GM12878 (cell line): ENCODE data around the gene STARD10. TPM values are rescaled to one million over a fixed set of nuclear protein-coding genes. Genes with fewer than 3 reads are reported as not detected.
A peak's percentile ranks its signal among the peaks of the same experiment; 100 is the strongest.

Source experiments
- ATAC-seq: fragments of 200-7000 bp; cut with Tn5 transposase; 3 replicates; pipeline ENCODE4 v1.9.1; 2020; ENCODE audit warnings: mild to moderate bottlenecking, moderate library complexity
- BruUV-seq: library from RNA; stranded (reverse); fragments of 400-500 nt; replicated peaks from 2 replicates; lab custom pipeline; 2021; lab: Mats Ljungman, UMichigan
- CTCF ChIA-PET: fragments of 300-600 bp; sonication (Branson Sonifier 250); formaldehyde crosslinking; extraction: SDS; loops from one replicate; lab custom pipeline; 2021; ENCODE audit warnings: inconsistent platforms; lab: Yijun Ruan, JAX
- POLR2A ChIA-PET: fragments of 350-600 bp; formaldehyde crosslinking; extraction: SDS; loops from one replicate; lab custom pipeline; 2021; ENCODE audit warnings: inconsistent platforms; lab: Charles Lee
- RAD21 ChIA-PET: fragments of 300-600 bp; sonication (Branson Sonifier 250); formaldehyde crosslinking; loops from one replicate; lab custom pipeline; 2023; ENCODE audit warnings: antibody characterized with exemption; ENCODE audit not compliant: unreplicated experiment; lab: Charles Lee
- SMC1A ChIA-PET: fragments of 300-600 bp; sonication (Branson Sonifier 250); formaldehyde crosslinking; loops from one replicate; lab custom pipeline; 2023; ENCODE audit not compliant: unreplicated experiment, uncharacterized antibody; lab: Charles Lee
- DNase-seq: peaks from one replicate; pipeline ENCODE4 v3.0.0-alpha.2; 2011; ENCODE audit warnings: low read depth, low spot score
- FAIRE-seq: peaks from 3 replicates; lab custom pipeline; 2011; peaks lifted over from hg19 to GRCh38; lab: Jason Lieb, UNC
- H2AFZ ChIP-seq: 2 replicates; pipeline ENCODE4 v1.6.0; 2011; ENCODE audit warnings: low read depth, low read length, control low read depth; ENCODE audit not compliant: control insufficient read depth
- H3K27ac ChIP-seq: 2 replicates; pipeline ENCODE4 v1.5.1; 2011; ENCODE audit warnings: control low read depth; ENCODE audit not compliant: control insufficient read depth, insufficient read depth
- H3K27me3 ChIP-seq, 2 experiments: replicated peaks in 1 of 2; 2 replicates each; pipeline versions ENCODE4 v1.6.0 to v1.6.1; 2011; ENCODE audit warnings: low read length in 1 of 2; ENCODE audit not compliant: control insufficient read depth in 2 of 2, insufficient read depth in 2 of 2
- H3K36me3 ChIP-seq, 2 experiments: 2 replicates each; pipeline ENCODE4 v1.5.1; 2011; ENCODE audit warnings: low read length in 1 of 2; ENCODE audit not compliant: control insufficient read depth in 2 of 2, insufficient read depth in 2 of 2
- H3K4me1 ChIP-seq: 2 replicates; pipeline ENCODE4 v1.6.1; 2011; ENCODE audit warnings: mild to moderate bottlenecking, low read length, moderate library complexity, mixed read lengths; ENCODE audit not compliant: control insufficient read depth, insufficient read depth
- H3K4me2 ChIP-seq: 2 replicates; pipeline ENCODE4 v1.6.0; 2011; ENCODE audit warnings: control low read depth; ENCODE audit not compliant: control insufficient read depth, insufficient read depth
- H3K4me3 ChIP-seq: fragments of 200-600 bp; sonication (generic); 2 replicates; pipeline ENCODE4 v1.5.1; 2016
- H3K79me2 ChIP-seq: 2 replicates; pipeline ENCODE4 v1.6.0; 2011; ENCODE audit warnings: low read length; ENCODE audit not compliant: control insufficient read depth, insufficient read depth
- H3K9ac ChIP-seq: 2 replicates; pipeline ENCODE4 v1.8.0; 2011; ENCODE audit warnings: low read length, control low read depth, mixed read lengths; ENCODE audit not compliant: control insufficient read depth, insufficient read depth
- H3K9me3 ChIP-seq: replicated peaks from 3 replicates; pipeline ENCODE4 v1.5.1; 2011; ENCODE audit warnings: mild to moderate bottlenecking, low read length; ENCODE audit not compliant: control insufficient read depth, insufficient read depth
- H4K20me1 ChIP-seq: 2 replicates; pipeline ENCODE4 v1.6.0; 2011; ENCODE audit not compliant: control insufficient read depth, insufficient read depth
- CEBPB ChIP-seq, 2 experiments: fragments of 150-350 bp in 1 of 2; IDR thresholded peaks; 2 replicates each; pipeline ENCODE4 v1.6.1; 2012 to 2014; ENCODE audit warnings: low read depth in 2 of 2, low read length in 2 of 2, borderline replicate concordance in 1 of 2, inconsistent platforms in 1 of 2
- EP300 ChIP-seq, 2 experiments: fragments of 150-350 bp in 1 of 2; IDR thresholded peaks; 2 replicates each; pipeline ENCODE4 v1.6.1; 2011 to 2012; ENCODE audit warnings: low read depth in 2 of 2, low read length in 2 of 2, borderline replicate concordance in 1 of 2, improper control_type of control experiment in 1 of 2, inconsistent platforms in 1 of 2; ENCODE audit not compliant: control insufficient read depth in 1 of 2
- MEF2A ChIP-seq: IDR thresholded peaks from 2 replicates; pipeline ENCODE4 v1.6.1; 2011; ENCODE audit warnings: low read depth, mild to moderate bottlenecking, low read length, moderate library complexity; ENCODE audit not compliant: insufficient read depth
- MTA2 ChIP-seq: fragments of 450-650 bp; IDR thresholded peaks from 2 replicates; pipeline ENCODE4 v1.6.1; 2016; ENCODE audit warnings: low read depth, mild to moderate bottlenecking, moderate library complexity
- MTA3 ChIP-seq: IDR thresholded peaks from 2 replicates; pipeline ENCODE4 v1.6.1; 2012; ENCODE audit warnings: low read length, inconsistent platforms, borderline replicate concordance
- MYC ChIP-seq: IDR thresholded peaks from 2 replicates; pipeline ENCODE4 v1.6.1; 2011; ENCODE audit warnings: mild to moderate bottlenecking, low read length, moderate library complexity, inconsistent platforms; ENCODE audit not compliant: insufficient read depth, insufficient replicate concordance, insufficient read length, severe bottlenecking
- NFXL1 ChIP-seq: fragments of 450-650 bp; IDR thresholded peaks from 2 replicates; pipeline ENCODE4 v1.6.1; 2017; ENCODE audit warnings: antibody characterized with exemption, mild to moderate bottlenecking, borderline replicate concordance
- POLR2AphosphoS5 ChIP-seq: IDR thresholded peaks from 2 replicates; pipeline ENCODE4 v1.6.1; 2011; ENCODE audit warnings: mild to moderate bottlenecking, low read length, inconsistent platforms
- RELA ChIP-seq: fragments of 450-650 bp; IDR thresholded peaks from 2 replicates; pipeline ENCODE4 v1.8.0; 2014; ENCODE audit warnings: borderline replicate concordance; ENCODE audit not compliant: partially characterized antibody
- STAT1 ChIP-seq: fragments of 450-650 bp; conservative IDR thresholded peaks from 2 replicates; pipeline ENCODE4 v1.6.1; 2014; ENCODE audit warnings: antibody characterized with exemption, mild to moderate bottlenecking
- TCF3 ChIP-seq: IDR thresholded peaks from 2 replicates; pipeline ENCODE4 v1.6.1; 2012; ENCODE audit warnings: low read depth, mild to moderate bottlenecking, low read length, borderline replicate concordance; ENCODE audit not compliant: insufficient read depth
- ZNF592 ChIP-seq: fragments of 450-650 bp; IDR thresholded peaks from 2 replicates; pipeline ENCODE4 v1.6.1; 2017; ENCODE audit warnings: mild to moderate bottlenecking, moderate library complexity
- ZZZ3 ChIP-seq: IDR thresholded peaks from 2 replicates; pipeline ENCODE4 v1.6.1; 2011; ENCODE audit warnings: low read depth; ENCODE audit not compliant: control insufficient read depth, insufficient read length
- WGBS: methylation state at CpG from one replicate; pipeline ENCODE4 v1.1.6; 2016; ENCODE audit warnings: low lambda C conversion rate; ENCODE audit not compliant: insufficient replicate concordance, insufficient coverage; ENCODE audit errors: missing lambda C conversion rate; 5-methylcytosine and 5-hydroxymethylcytosine counted together
- in situ Hi-C: fragments of 300-500 bp; cut with MboI; formaldehyde crosslinking; loops from 9 replicates; pipeline ENCODE4 v1.14.3; 2018; ENCODE audit warnings: mixed read lengths
- intact Hi-C: fragments of 100-400 bp; cut with micrococcal nuclease; formaldehyde crosslinking; loops from one replicate; pipeline ENCODE4 v1.14.2; 2022; ENCODE audit not compliant: unreplicated experiment
- polyA plus RNA-seq, 11 experiments: library from polyadenylated mRNA; depleted of rRNA in 4 of 11; unstranded in 6 of 11; stranded (reverse) in 5 of 11; fragments of >200 nt; fragmentation: Nextera tagmentation in 4 of 11; fragmentation: Illumina TruSeq in 1 of 11; extraction: Ambion mirVana in 4 of 11; extraction: Trizol in 1 of 11; gene quantifications; 1 replicate in 1 of 11; 2 replicates in 10 of 11; pipeline versions ENCODE4 v1.2.1 to v1.2.3, GENCODE V29; 2011 to 2016; ENCODE audit warnings: inconsistent platforms in 2 of 11, missing spikeins in 2 of 11, low read depth in 1 of 11
- total RNA-seq, 4 experiments: library from RNA; depleted of rRNA in 3 of 4; stranded (reverse); fragments of >200 nt in 3 of 4; fragmentation: Illumina TruSeq in 1 of 4; extraction: Trizol in 1 of 4; gene quantifications; 2 replicates each; pipeline versions ENCODE4 v1.2.1 to v1.2.3, GENCODE V29; 2013 to 2021
- TF ChIP-seq, protein P1 (sequence below): IDR thresholded peaks from 2 replicates; pipeline ENCODE4 v1.6.1; 2011; ENCODE audit warnings: low read depth, mild to moderate bottlenecking, low read length, moderate library complexity, borderline replicate concordance; ENCODE audit errors: extremely low read depth
- TF ChIP-seq, protein P2 (sequence below): IDR thresholded peaks from 2 replicates; pipeline ENCODE4 v1.6.1; 2012; ENCODE audit warnings: low read length, inconsistent platforms

The STARD10 gene
- total and polyA plus RNA-seq, 10 of the 15 experiments (the other 5 are each of a cell fraction or from before 2014, with no cell fraction given): 0.15 to 43.2 (median 23.1) TPM

DNA sequence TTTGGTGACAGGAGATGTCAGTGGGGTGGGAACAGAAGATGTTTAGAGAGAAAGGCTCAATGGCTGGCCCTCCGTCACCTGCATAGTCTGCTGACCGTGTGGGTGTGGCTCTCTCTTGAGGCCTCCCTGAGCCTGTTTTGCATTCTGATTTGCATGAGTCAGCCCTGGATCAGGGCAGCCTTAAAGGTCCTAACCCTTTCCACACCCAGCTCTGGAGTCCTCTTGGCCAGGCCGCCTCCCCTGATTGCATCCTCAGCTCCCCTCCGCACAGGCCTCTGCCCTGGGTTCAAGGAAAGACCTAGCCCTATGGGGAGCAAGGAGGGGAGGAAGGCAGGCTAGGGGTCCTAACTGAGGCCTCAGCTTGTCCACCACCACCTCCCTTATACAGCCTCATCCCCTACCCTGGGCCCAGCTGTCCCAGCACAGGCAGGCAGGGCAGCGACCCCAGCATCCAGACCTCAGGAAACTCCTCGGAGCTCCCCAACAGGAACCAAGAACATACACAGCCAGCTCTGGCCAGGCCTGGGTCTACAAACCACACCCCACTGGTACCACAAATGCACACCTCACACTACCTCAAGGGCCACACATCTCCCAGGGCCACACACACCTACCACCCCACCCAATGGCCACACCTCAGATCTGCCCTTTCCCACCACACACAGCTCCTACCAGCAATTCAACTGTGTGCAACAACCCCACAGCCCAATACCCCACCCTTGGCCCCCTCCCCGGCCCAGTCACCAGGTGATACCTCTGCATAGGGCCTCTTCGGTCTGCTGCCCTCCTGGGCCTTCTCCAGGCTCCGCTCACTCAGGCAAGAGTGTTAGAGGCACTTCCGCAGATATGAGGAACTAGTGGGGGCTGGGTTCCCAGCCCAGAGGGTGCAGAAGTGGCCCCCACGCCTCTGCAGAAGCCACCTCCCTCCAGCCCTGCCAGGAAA lies 55.4 kb downstream of the STARD10 start:
- CTCF ChIA-PET: interaction anchor here (0.8 to 7.5 kb wide), 5 partner anchors 10 to 439 kb away, joined by 3 to 89 read pairs (median 3); partner anchors contain the start of gene STARD10
- H4K20me1 ChIP-seq: no peaks in the 10 kb centered on the region
- RAD21 ChIA-PET: interaction anchor here (0.8 to 8.2 kb wide), 8 partner anchors 11 to 440 kb away, joined by 3 to 55 read pairs (median 5); partner anchors contain the start of genes ARAP1 and STARD10
- DNase-seq (no peak), FAIRE-seq (no peak), ATAC-seq (peak; percentile 65)
- in situ Hi-C loops: no loop called here
- no peaks in the 10 kb centered on the region for H3K9me3 ChIP-seq
- intact Hi-C loops: no loop called here
- H3K79me2 ChIP-seq: peaks cover 74% of the 10 kb centered on the region
- peak overlapping the region; percentile 65 for H3K4me3 ChIP-seq
- H3K9ac ChIP-seq: peak overlapping the region; percentile 77
- H3K4me2 ChIP-seq: peak overlapping the region; percentile 99
- no TSS peak for BruUV-seq
- H3K4me1 ChIP-seq: peaks cover 67% of the 10 kb centered on the region
- POLR2A ChIA-PET: interaction anchor here (0.6 to 5.9 kb wide), 14 partner anchors 9 to 418 kb away, joined by 3 to 40 read pairs (median 4); partner anchors contain the start of gene STARD10
- WGBS: 30% methylated on average over 10 of the region's 11 CpGs
- SMC1A ChIA-PET: interaction anchor here (0.6 to 5.8 kb wide), 7 partner anchors 9 to 1351 kb away, joined by 3 to 41 read pairs (median 7); partner anchors contain the start of gene STARD10
- peak overlapping the region; percentile 98 for H3K27ac ChIP-seq
- no peaks in the 10 kb centered on the region; a peak in 2 of 4 replicates for H3K36me3 ChIP-seq
- H2AFZ ChIP-seq: no peak overlapping the region; the same call in none of the 2 replicates
- H3K27me3 ChIP-seq: no peaks in the 10 kb centered on the region
- TF ChIP-seq, protein P1, sequence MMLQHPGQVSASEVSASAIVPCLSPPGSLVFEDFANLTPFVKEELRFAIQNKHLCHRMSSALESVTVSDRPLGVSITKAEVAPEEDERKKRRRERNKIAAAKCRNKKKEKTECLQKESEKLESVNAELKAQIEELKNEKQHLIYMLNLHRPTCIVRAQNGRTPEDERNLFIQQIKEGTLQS: no peak
- TF ChIP-seq MYC (no peak), ZZZ3 (no peak), MEF2A (no peak), NFXL1 (no peak), MTA2 (peak; percentile 52; the same call in 1 of the 2 replicates), TCF3 (no peak), STAT1 (no peak), CEBPB (IDR thresholded peaks at IDR 0.05; ENCODE audit: borderline replicate concordance in 1 of 2, low read depth in 2 of 2, low read length in 2 of 2) (no peak), MTA3 (no peak), RELA (peak; percentile 12), EP300 (IDR thresholded peaks at IDR 0.05; ENCODE audit: borderline replicate concordance in 1 of 2, control insufficient read depth in 1 of 2, low read depth in 2 of 2, low read length in 2 of 2) (0 out of 4 replicates have a peak, but pooled peaks of 1 of the 2 experiments have one; percentile 25), ZNF592 (no peak), POLR2AphosphoS5 (peak; percentile 78)
- TF ChIP-seq, protein P2, sequence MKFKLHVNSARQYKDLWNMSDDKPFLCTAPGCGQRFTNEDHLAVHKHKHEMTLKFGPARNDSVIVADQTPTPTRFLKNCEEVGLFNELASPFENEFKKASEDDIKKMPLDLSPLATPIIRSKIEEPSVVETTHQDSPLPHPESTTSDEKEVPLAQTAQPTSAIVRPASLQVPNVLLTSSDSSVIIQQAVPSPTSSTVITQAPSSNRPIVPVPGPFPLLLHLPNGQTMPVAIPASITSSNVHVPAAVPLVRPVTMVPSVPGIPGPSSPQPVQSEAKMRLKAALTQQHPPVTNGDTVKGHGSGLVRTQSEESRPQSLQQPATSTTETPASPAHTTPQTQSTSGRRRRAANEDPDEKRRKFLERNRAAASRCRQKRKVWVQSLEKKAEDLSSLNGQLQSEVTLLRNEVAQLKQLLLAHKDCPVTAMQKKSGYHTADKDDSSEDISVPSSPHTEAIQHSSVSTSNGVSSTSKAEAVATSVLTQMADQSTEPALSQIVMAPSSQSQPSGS: no peak
